Gastrocnemius medialis (tissue), 4 donors: Measurements from ENCODE around the gene FAM107B.

ENCODE experiments used
- POLR2A ChIP-seq, 2 donors: fragments of 450-650 bp; IDR thresholded peaks; one replicate each; pipeline ENCODE4 v1.6.1; 2017; ENCODE audit warnings: antibody characterized with exemption in 2 of 2, mild to moderate bottlenecking in 2 of 2, moderate library complexity in 2 of 2
- TF ChIP-seq, protein P1 (sequence below), 5 experiments: fragments of 450-650 bp in 3 of 5; fragments of 200-600 bp in 2 of 5; sonication (generic) in 2 of 5; IDR thresholded peaks in 4 of 5; conservative IDR thresholded peaks in 1 of 5; 1 replicate in 4 of 5; 2 replicates in 1 of 5; pipeline ENCODE4 v1.5.1; 2016 to 2019; ENCODE audit warnings: antibody characterized with exemption in 5 of 5, mild to moderate bottlenecking in 3 of 5, moderate library complexity in 3 of 5

DNA sequence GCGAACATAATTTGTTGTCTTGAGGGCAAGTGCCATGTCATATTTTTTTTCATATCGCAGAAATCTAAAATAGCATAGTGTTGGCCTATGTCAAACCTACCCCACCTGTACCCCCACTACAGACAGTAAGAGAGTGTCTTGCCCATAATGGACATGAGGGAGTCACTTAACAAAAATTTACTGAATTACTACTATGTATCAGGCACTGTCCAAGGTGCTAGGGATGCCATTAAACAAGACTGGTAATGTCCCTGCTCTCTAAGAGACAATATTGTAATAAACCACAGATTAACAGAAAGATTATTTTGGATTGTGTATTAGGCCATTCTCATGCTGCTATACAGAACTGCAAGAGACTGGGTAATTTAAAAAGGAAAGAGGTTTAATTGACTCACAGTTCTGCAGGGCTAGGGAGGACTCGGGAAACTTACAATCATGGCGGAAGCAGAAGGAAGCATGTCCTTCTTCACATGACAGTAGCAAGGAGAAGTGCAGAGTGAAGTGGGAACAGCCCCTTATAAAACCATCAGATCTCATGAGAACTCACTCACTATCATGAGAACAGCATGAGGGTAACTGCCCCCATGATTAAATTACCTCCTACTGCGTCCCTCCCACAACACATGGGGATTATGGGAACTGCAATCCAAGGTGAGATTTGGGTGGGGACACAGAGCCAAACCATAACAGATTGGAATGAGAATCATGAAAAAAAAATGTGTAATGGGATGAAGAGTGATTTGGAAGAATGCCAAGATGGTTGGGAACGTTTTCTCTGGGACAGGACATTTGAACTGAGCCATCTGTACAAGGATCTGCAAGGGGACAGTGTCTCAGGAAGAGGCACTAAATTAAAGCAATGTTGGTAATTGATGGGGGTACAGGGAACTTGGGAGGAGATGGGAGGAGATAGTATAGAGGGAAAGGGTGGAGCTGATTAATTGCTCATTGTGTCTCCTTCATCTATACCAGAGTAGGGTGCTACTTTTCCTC is 108.5 kb downstream of the FAM107B start:
- TF ChIP-seq, protein P1, sequence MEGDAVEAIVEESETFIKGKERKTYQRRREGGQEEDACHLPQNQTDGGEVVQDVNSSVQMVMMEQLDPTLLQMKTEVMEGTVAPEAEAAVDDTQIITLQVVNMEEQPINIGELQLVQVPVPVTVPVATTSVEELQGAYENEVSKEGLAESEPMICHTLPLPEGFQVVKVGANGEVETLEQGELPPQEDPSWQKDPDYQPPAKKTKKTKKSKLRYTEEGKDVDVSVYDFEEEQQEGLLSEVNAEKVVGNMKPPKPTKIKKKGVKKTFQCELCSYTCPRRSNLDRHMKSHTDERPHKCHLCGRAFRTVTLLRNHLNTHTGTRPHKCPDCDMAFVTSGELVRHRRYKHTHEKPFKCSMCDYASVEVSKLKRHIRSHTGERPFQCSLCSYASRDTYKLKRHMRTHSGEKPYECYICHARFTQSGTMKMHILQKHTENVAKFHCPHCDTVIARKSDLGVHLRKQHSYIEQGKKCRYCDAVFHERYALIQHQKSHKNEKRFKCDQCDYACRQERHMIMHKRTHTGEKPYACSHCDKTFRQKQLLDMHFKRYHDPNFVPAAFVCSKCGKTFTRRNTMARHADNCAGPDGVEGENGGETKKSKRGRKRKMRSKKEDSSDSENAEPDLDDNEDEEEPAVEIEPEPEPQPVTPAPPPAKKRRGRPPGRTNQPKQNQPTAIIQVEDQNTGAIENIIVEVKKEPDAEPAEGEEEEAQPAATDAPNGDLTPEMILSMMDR (IDR thresholded peaks at IDR 0.05 in 4 of 5, conservative IDR thresholded peaks at IDR 0.05 in 1 of 5) = no peak
- TF ChIP-seq POLR2A (IDR thresholded peaks at IDR 0.05) = no peak
